NCI-H748 treated with DMSO at 0.1 percent for 48 hours (cell line): ENCODE results near the gene IGFL1.
"Not testable (repeated sequence)": the region's sequence is repeated elsewhere in the genome, so short reads cannot be mapped to it uniquely, and the experiment has no call there.

Experiments used
- DNase-seq: peaks from one replicate; lab custom pipeline; 2025; lab: John Stamatoyannopoulos, UW

The IGFL1 gene

DNA sequence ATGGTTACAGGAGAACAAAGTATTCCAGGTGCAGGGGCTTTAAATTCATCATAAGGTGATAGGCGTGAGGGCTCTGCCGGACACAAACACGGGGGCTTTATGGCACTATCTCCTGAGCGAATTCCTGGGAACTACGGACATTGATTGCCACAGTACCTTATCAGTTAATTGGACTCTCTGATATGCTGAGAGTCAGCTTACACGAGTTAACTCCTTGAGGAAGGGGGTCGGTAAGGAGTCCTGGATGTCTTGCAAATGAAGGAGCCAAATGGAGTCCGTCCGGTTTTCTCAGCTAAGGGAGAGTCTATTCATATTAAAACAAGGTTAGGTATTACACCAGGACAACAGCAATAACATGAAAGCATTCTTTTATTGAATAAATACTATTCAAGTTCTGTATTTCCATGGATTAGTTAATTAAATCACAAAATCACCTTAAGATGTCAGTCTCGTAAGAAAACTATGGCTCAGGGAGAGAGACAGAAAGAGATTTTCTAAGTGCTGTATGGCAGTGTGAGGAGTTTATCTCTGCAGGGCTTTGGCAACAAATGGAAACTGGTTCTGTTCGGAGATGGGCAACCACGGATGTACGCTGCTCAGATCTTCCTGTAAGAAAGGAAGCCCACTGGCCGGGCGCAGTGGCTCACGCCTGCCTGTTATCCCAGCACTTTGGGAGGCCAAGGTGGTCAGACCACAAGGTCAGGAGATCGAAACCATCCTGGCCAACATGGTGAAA is 41.1 kb downstream of the IGFL1 start:
- no peak for DNase-seq

DNA sequence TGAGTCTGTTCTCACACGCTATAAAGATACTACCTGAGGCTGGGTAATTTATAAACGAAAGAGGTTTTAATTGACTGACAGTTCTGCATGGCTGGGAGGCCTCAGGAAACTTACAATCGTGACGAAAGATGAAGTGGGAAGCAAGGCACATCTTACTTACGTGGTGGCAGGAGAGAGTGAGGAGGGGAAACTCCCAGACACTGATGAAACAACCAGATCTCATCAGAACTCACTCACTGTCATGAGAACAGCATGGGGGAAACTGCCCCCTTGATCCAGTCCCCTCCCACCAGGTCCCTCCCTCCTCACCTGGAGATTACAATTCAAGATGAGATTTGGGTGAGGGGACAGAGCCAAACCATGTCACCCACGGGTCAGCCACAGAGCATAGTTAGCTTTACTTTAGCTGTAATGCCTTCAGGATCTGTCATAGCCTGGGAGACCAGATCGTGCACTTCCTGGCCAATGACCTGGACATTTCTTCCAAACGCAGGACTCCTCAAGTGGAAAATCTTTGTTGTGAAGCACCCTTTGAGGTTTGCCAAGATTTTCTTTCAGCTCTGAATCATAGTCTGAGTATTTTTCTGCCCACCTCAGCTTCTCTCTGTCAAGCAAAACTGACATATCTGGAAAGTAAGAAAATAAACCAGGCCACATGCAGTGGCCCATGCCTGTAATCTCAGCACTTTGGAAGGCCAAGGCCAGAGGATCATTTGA is 42.1 kb downstream of the IGFL1 start:
- DNase-seq: no peak

GRCh38 chr19:46273931-46274330 is 44.4 kb downstream of the IGFL1 start:
- DNase-seq: not testable (repeated sequence)

DNA sequence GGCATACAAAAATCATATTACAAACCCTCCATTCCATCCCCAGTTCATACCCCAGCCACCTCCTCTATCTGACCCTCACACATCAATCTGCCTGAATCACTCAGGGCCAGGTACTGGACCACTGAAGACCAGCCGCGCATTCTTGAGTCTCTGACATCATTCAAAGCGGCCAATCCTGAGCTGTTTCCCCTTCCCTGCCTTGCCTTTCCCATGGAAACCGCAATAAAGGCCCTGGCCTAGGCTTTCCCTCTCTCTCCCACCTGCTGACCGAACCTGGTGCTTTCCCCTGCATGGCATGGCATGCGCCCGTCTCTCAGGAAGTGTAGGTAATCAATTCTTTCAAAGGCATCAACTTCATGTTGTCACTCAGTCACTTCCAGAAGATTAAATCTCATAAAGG is 49.6 kb downstream of the IGFL1 start:
- DNase-seq: no peak
